IMR-90 (cell line): ENCODE data around the gene ZFYVE1. TPM values are rescaled to one million over a fixed set of nuclear protein-coding genes. Genes with fewer than 3 reads are reported as not detected.
A peak's percentile ranks its signal among the peaks of the same experiment; 100 is the strongest.

Source experiments
- ATAC-seq: fragments of 200-7000 bp; cut with Tn5 transposase; 2 replicates; pipeline ENCODE4 v1.9.1; 2020; ENCODE audit warnings: low read depth, mild to moderate bottlenecking, moderate library complexity
- BruUV-seq: library from RNA; stranded (reverse); fragments of 400-500 nt; replicated peaks from 2 replicates; lab custom pipeline; 2021; lab: Mats Ljungman, UMichigan
- CTCF ChIA-PET: fragments of 300-600 bp; formaldehyde crosslinking; extraction: SDS; loops from one replicate; lab custom pipeline; 2021; ENCODE audit warnings: antibody characterized with exemption; lab: Yijun Ruan, JAX
- POLR2A ChIA-PET: fragments of 300-600 bp; sonication (Branson Sonifier 250); formaldehyde crosslinking; loops from one replicate; lab custom pipeline; 2022; ENCODE audit warnings: antibody characterized with exemption; ENCODE audit not compliant: unreplicated experiment; lab: Charles Lee
- DNase-seq: peaks from one replicate; pipeline ENCODE4 v3.0.0; 2013
- H2AFZ ChIP-seq: replicated peaks from 2 replicates; pipeline ENCODE3; 2013; ENCODE audit warnings: low read length, mild to moderate bottlenecking; ENCODE audit not compliant: poor library complexity
- H2AK5ac ChIP-seq: 2 replicates; pipeline ENCODE4 v1.6.1; 2013; ENCODE audit warnings: low read depth, low read length, inconsistent platforms
- H2AK9ac ChIP-seq: replicated peaks from 2 replicates; pipeline ENCODE3; 2013; ENCODE audit warnings: mild to moderate bottlenecking, low read depth, low read length, moderate library complexity; ENCODE audit not compliant: poor library complexity
- H2BK120ac ChIP-seq: 2 replicates; pipeline ENCODE4 v1.6.1; 2013; ENCODE audit warnings: low read depth, low read length, inconsistent platforms
- H2BK15ac ChIP-seq: 3 replicates; pipeline ENCODE4 v1.6.1; 2013; ENCODE audit warnings: low read depth, low read length, inconsistent platforms
- H2BK20ac ChIP-seq: 2 replicates; pipeline ENCODE4 v1.6.1; 2013; ENCODE audit warnings: low read depth, mild to moderate bottlenecking, inconsistent platforms, low read length, moderate library complexity
- H2BK5ac ChIP-seq: 2 replicates; pipeline ENCODE4 v1.6.1; 2013; ENCODE audit warnings: mild to moderate bottlenecking, low read depth, low read length, inconsistent platforms; ENCODE audit not compliant: poor library complexity, severe bottlenecking
- H3K14ac ChIP-seq: replicated peaks from 2 replicates; pipeline ENCODE4 v1.6.1; 2013; ENCODE audit warnings: low read depth, low read length, inconsistent platforms
- H3K18ac ChIP-seq: 2 replicates; pipeline ENCODE4 v1.6.1; 2013; ENCODE audit warnings: low read depth, low read length, control low read depth
- H3K23ac ChIP-seq: 2 replicates; pipeline ENCODE4 v1.6.1; 2013; ENCODE audit warnings: low read depth, low read length, inconsistent platforms
- H3K27ac ChIP-seq: 2 replicates; pipeline ENCODE4 v1.5.1; 2013; ENCODE audit warnings: mild to moderate bottlenecking, control low read depth, low read length; ENCODE audit not compliant: insufficient read depth
- H3K27me3 ChIP-seq: 2 replicates; pipeline ENCODE4 v1.6.1; 2013; ENCODE audit warnings: low read length; ENCODE audit not compliant: control insufficient read depth, insufficient read depth
- H3K36me3 ChIP-seq: 2 replicates; pipeline ENCODE4 v1.6.1; 2013; ENCODE audit warnings: low read length, mixed read lengths; ENCODE audit not compliant: control insufficient read depth, insufficient read depth
- H3K4ac ChIP-seq: 2 replicates; pipeline ENCODE4 v1.6.1; 2013; ENCODE audit warnings: low read depth, low read length, inconsistent platforms
- H3K4me1 ChIP-seq: 2 replicates; pipeline ENCODE4 v1.6.1; 2013; ENCODE audit warnings: low read length, mixed read lengths; ENCODE audit not compliant: control insufficient read depth, insufficient read depth
- H3K4me2 ChIP-seq: 2 replicates; pipeline ENCODE4 v1.6.1; 2013; ENCODE audit warnings: low read depth, mild to moderate bottlenecking, control low read depth, low read length, moderate library complexity
- H3K4me3 ChIP-seq: 2 replicates; pipeline ENCODE4 v1.5.1; 2013; ENCODE audit warnings: low read depth, mild to moderate bottlenecking, control low read depth, low read length, moderate library complexity; ENCODE audit not compliant: insufficient read depth
- H3K56ac ChIP-seq: 2 replicates; pipeline ENCODE4 v1.6.1; 2013; ENCODE audit warnings: low read length, inconsistent platforms; ENCODE audit not compliant: insufficient read depth; ENCODE audit errors: extremely low read depth
- H3K79me1 ChIP-seq, 2 experiments: 2 replicates each; pipeline ENCODE4 v1.6.1; 2013; ENCODE audit warnings: low read length in 2 of 2, inconsistent platforms in 1 of 2, low read depth in 1 of 2
- H3K9ac ChIP-seq: 2 replicates; pipeline ENCODE4 v1.6.1; 2013; ENCODE audit warnings: low read depth, low read length, control low read depth
- H3K9me1 ChIP-seq: 2 replicates; pipeline ENCODE4 v1.6.1; 2013; ENCODE audit warnings: low read length, inconsistent platforms; ENCODE audit not compliant: insufficient read depth
- H3K9me3 ChIP-seq: 2 replicates; pipeline ENCODE4 v1.6.1; 2013; ENCODE audit warnings: low read length; ENCODE audit not compliant: control insufficient read depth, insufficient read depth
- H4K20me1 ChIP-seq: 2 replicates; pipeline ENCODE4 v1.6.1; 2013; ENCODE audit warnings: low read length, inconsistent platforms; ENCODE audit not compliant: insufficient read depth
- H4K5ac ChIP-seq: 2 replicates; pipeline ENCODE4 v1.6.1; 2013; ENCODE audit warnings: mild to moderate bottlenecking, low read depth, low read length, control low read depth
- H4K8ac ChIP-seq, 2 experiments: 2 replicates each; pipeline ENCODE4 v1.6.1; 2013; ENCODE audit warnings: low read depth in 2 of 2, low read length in 2 of 2, control low read depth in 1 of 2, inconsistent platforms in 1 of 2
- H4K91ac ChIP-seq: 2 replicates; pipeline ENCODE4 v1.6.1; 2013; ENCODE audit warnings: low read depth, low read length, inconsistent platforms; ENCODE audit not compliant: insufficient read depth
- ELK1 ChIP-seq: fragments of 150-350 bp; IDR thresholded peaks from 2 replicates; pipeline ENCODE4 v1.6.1; 2016; ENCODE audit warnings: low read depth, mild to moderate bottlenecking, low read length, moderate library complexity, borderline replicate concordance
- MXI1 ChIP-seq: IDR thresholded peaks from 2 replicates; pipeline ENCODE4 v1.6.1; 2012; ENCODE audit warnings: low read depth, mild to moderate bottlenecking, low read length, moderate library complexity, borderline replicate concordance
- NFE2L2 ChIP-seq: fragments of 150-350 bp; IDR thresholded peaks from 2 replicates; pipeline ENCODE4 v1.6.1; 2016; ENCODE audit warnings: low read depth, mild to moderate bottlenecking, low read length
- dilution Hi-C: fragments of 300-500 bp; cut with HindIII; formaldehyde crosslinking; loops from one replicate; pipeline ENCODE4 v1.14.3; 2018; ENCODE audit warnings: low sequenced_read_pairs; ENCODE audit not compliant: unreplicated experiment
- in situ Hi-C: fragments of 300-500 bp; cut with MboI; formaldehyde crosslinking; loops from 3 replicates; pipeline ENCODE4 v1.14.3; 2019; ENCODE audit warnings: low sequenced_read_pairs, inconsistent platforms, mixed read lengths
- intact Hi-C: fragments of 100-400 bp; cut with micrococcal nuclease; formaldehyde crosslinking; loops from 2 replicates; pipeline ENCODE4 v1.10.0; 2022
- polyA plus RNA-seq, 3 experiments: library from polyadenylated mRNA; depleted of rRNA; stranded (reverse); fragments of >200 nt; gene quantifications; 2 replicates each; pipeline ENCODE4 v1.2.3, GENCODE V29; 2012; ENCODE audit warnings: low replicate concordance in 1 of 3
- total RNA-seq: library from RNA; depleted of rRNA; stranded (reverse); fragments of >200 nt; gene quantifications from 2 replicates; pipeline ENCODE4 v1.2.3, GENCODE V29; 2012

Gene ZFYVE1
- total and polyA plus RNA-seq, 2 of the 4 experiments (the other 2 are of a cell fraction) = 12.2 to 14.2 TPM

- Histone ChIP-seq H4K91ac (no peak overlapping the region), H4K8ac (peak overlapping the region; percentile 14 to 90; a peak in 2 of 4 replicates), H2AK5ac (no peak overlapping the region), H3K79me1 (peaks cover 14 to 28% of the 10 kb centered on the region in 2 experiments), H3K27me3 (no peaks in the 10 kb centered on the region), H3K18ac (no peak overlapping the region), H3K4me3 (no peak overlapping the region), H2BK20ac (no peak overlapping the region), H3K4me1 (no peaks in the 10 kb centered on the region), H3K56ac (no peak overlapping the region), H3K14ac (no peak overlapping the region), H2BK5ac (no peak overlapping the region), H2BK15ac (no peak overlapping the region), H3K9me1 (peaks cover 7% of the 10 kb centered on the region; the same call in 1 of the 2 replicates), H3K9me3 (no peaks in the 10 kb centered on the region), H3K9ac (no peak overlapping the region), H2BK120ac (no peak overlapping the region), H3K27ac (no peak overlapping the region), H2AK9ac (no peak overlapping the region), H4K5ac (peak overlapping the region; percentile 45; the same call in 1 of the 2 replicates), H4K20me1 (peaks cover 12% of the 10 kb centered on the region; the same call in 1 of the 2 replicates), H3K4me2 (no peak overlapping the region), H2AFZ (no peak overlapping the region), H3K23ac (no peak overlapping the region), H3K4ac (no peak overlapping the region), H3K36me3 (peaks cover 13% of the 10 kb centered on the region)
- intact Hi-C loops = loop anchor here (1.0 kb wide), 1 partner anchor 30 kb away; the partner anchor contains the start of gene RBM25
- ATAC-seq (no peak), DNase-seq (no peak)
- in situ Hi-C loops = no loop called here
- TF ChIP-seq NFE2L2 (no peak), MXI1 (no peak), ELK1 (no peak)
- CTCF ChIA-PET = no interaction called here
- dilution Hi-C loops = no loop called here
- BruUV-seq = no TSS peak
- POLR2A ChIA-PET = no interaction called here
Observed at GRCh38 chr14:73027984-73028383, 1.1 kb upstream of the ZFYVE1 start.
